WI38 (cell line): ENCODE measurements around the gene BDH1.
"Not testable (repeated sequence)": the region's sequence is repeated elsewhere in the genome, so short reads cannot be mapped to it uniquely, and the experiment has no call there.

Source experiments
- H3K4me3 ChIP-seq: 2 replicates; pipeline ENCODE4 v1.5.1; 2011; ENCODE audit warnings: low read depth, mild to moderate bottlenecking, control low read depth, low read length
- CTCF ChIP-seq: IDR thresholded peaks from 2 replicates; pipeline ENCODE4 v1.5.1; 2012; ENCODE audit warnings: low read depth, mild to moderate bottlenecking, control low read depth, low read length

The BDH1 gene

GRCh38 chr3:197480320-197480719 lies 75.4 kb downstream of the BDH1 start:
- TF ChIP-seq CTCF = no peak
- no peak overlapping the region for H3K4me3 ChIP-seq

- H3K4me3 ChIP-seq = no peak overlapping the region
- no peak for TF ChIP-seq CTCF
Measured at GRCh38 chr3:197478746-197479668, 76.8 kb downstream of the BDH1 start.

- H3K4me3 ChIP-seq = not testable (repeated sequence)
Measured at GRCh38 chr3:197477816-197478215, 78.0 kb downstream of the BDH1 start.

GRCh38 chr3:197475997-197476525 lies 79.7 kb downstream of the BDH1 start:
- no peak for TF ChIP-seq CTCF
- no peak overlapping the region for H3K4me3 ChIP-seq

GRCh38 chr3:197475514-197475913 lies 80.3 kb downstream of the BDH1 start:
- no peak overlapping the region for H3K4me3 ChIP-seq
- no peak for TF ChIP-seq CTCF

- H3K4me3 ChIP-seq = no peak overlapping the region
- TF ChIP-seq CTCF = no peak
Measured at GRCh38 chr3:197472151-197472550, 83.6 kb downstream of the BDH1 start.

GRCh38 chr3:197471221-197472010 lies 84.4 kb downstream of the BDH1 start:
- no peak for TF ChIP-seq CTCF

More at GRCh38 chr3:197471221-197472010, 84.4 kb downstream of the BDH1 start:
- no peak overlapping the region for H3K4me3 ChIP-seq
